Measurements from ENCODE around the gene HS3ST2.
"Not testable (repeated sequence)": the region's sequence is repeated elsewhere in the genome, so short reads cannot be mapped to it uniquely, and the experiment has no call there.

HS3ST2 gene

GRCh38 chr16:22888791-22889190 lies 74.8 kb downstream of the HS3ST2 start:
- H3K36me3 ChIP-seq (ENCODE audit: control insufficient read depth, insufficient read depth, low read length) = no peaks in the 10 kb centered on the region
- no peak overlapping the region for H3K4me3 ChIP-seq (ENCODE audit: low read length)
- H3K9ac ChIP-seq (ENCODE audit: low read length) = no peak overlapping the region
- no peak overlapping the region for H3K27ac ChIP-seq (ENCODE audit: low read depth, low read length)
- no peaks in the 10 kb centered on the region for H3K4me1 ChIP-seq (ENCODE audit: control insufficient read depth, insufficient read depth, low read length)
- no peaks in the 10 kb centered on the region for H3K27me3 ChIP-seq (ENCODE audit: control insufficient read depth, insufficient read depth, low read length)

GRCh38 chr16:22890976-22891375 lies 77.0 kb downstream of the HS3ST2 start:
- Histone ChIP-seq H3K36me3 (ENCODE audit: control insufficient read depth, insufficient read depth, low read length) (no peaks in the 10 kb centered on the region), H3K9ac (ENCODE audit: low read length) (no peak overlapping the region), H3K4me1 (ENCODE audit: control insufficient read depth, insufficient read depth, low read length) (no peaks in the 10 kb centered on the region), H3K27ac (ENCODE audit: low read depth, low read length) (no peak overlapping the region), H3K27me3 (ENCODE audit: control insufficient read depth, insufficient read depth, low read length) (no peaks in the 10 kb centered on the region), H3K4me3 (ENCODE audit: low read length) (no peak overlapping the region)

DNA sequence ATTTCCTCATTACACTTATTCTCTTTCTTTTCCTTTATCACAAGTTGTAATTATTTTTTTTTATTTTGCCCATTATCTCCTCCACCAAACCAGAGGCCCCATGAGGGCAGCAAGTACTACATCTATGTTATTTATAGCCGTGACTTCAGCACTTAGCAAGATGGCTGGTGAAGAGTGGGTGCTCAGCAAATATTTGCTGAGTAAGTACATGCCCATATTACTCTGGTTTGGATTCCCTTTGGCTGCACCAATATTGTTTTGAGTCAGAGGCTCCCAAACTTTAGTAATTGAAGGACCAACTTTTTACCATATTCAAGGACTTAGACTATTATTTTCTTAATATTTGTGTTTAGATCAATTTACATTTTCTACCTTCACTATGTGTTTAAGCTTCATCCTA lies 83.2 kb downstream of the HS3ST2 start:
- no peak overlapping the region for H3K27ac ChIP-seq (ENCODE audit: low read depth, low read length)
- no peak overlapping the region for H3K9ac ChIP-seq (ENCODE audit: low read length)
- no peaks in the 10 kb centered on the region for H3K27me3 ChIP-seq (ENCODE audit: control insufficient read depth, insufficient read depth, low read length)
- no peak overlapping the region for H3K4me3 ChIP-seq (ENCODE audit: low read length)
- H3K4me1 ChIP-seq (ENCODE audit: control insufficient read depth, insufficient read depth, low read length) = no peaks in the 10 kb centered on the region
- H3K36me3 ChIP-seq (ENCODE audit: control insufficient read depth, insufficient read depth, low read length) = no peaks in the 10 kb centered on the region

- Histone ChIP-seq H3K27me3 (ENCODE audit: control insufficient read depth, insufficient read depth, low read length) (no peaks in the 10 kb centered on the region), H3K4me3 (ENCODE audit: low read length) (no peak overlapping the region), H3K27ac (ENCODE audit: low read depth, low read length) (no peak overlapping the region), H3K36me3 (ENCODE audit: control insufficient read depth, insufficient read depth, low read length) (no peaks in the 10 kb centered on the region), H3K4me1 (ENCODE audit: control insufficient read depth, insufficient read depth, low read length) (no peaks in the 10 kb centered on the region), H3K9ac (ENCODE audit: low read length) (no peak overlapping the region)
Measured at GRCh38 chr16:22898131-22898530, 84.2 kb downstream of the HS3ST2 start.

DNA sequence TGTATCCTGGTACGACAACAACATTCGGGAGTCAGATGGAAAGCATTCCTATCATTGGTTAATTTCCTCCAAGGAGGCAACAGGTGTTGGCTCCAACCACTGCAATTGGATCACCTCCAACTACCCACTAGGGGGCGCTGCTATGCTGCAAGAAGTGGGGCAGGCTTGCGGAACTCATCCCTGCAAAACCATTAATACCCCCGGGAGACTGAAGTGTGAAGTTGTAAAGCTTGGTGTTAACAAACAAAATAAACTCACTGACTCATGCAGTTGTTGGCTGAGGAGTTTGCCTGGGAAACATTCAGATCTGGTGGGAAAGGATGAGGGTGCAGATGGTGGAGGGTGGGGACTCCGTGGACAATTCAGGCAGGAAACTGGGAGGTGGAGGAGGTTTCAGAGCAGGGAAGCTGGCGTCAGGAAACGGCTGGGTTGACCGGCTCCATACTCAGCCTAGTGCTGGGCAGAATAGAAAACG lies 84.9 kb downstream of the HS3ST2 start:
- Histone ChIP-seq H3K4me1 (ENCODE audit: control insufficient read depth, insufficient read depth, low read length) (no peaks in the 10 kb centered on the region), H3K27me3 (ENCODE audit: control insufficient read depth, insufficient read depth, low read length) (no peaks in the 10 kb centered on the region), H3K9ac (ENCODE audit: low read length) (no peak overlapping the region)

DNA sequence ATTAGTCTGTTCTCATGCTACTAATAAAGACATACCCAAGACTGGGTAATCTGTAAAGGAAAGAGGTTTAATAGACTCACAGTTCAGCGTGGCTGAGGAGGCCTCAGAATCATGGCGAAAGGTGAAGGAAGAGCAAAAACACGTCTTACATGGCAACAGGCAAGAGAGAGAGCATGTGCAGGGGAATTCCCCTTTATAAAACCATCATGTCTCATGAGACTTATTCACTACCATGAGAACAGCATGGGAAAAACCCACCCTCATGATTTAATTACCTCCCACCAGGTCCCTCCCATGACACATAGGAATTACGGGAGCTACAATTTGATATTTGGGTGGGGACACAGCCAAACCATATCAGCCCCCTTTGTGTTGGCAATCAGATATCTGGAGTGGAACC lies 85.6 kb downstream of the HS3ST2 start:
- H3K9ac ChIP-seq (ENCODE audit: low read length); H3K36me3 ChIP-seq (ENCODE audit: control insufficient read depth, insufficient read depth, low read length); H3K27me3 ChIP-seq (ENCODE audit: control insufficient read depth, insufficient read depth, low read length); H3K4me3 ChIP-seq (ENCODE audit: low read length); H3K27ac ChIP-seq (ENCODE audit: low read depth, low read length); H3K4me1 ChIP-seq (ENCODE audit: control insufficient read depth, insufficient read depth, low read length): not testable (repeated sequence)

More for the DNA sequence above, 84.9 kb downstream of the HS3ST2 start:
- H3K27ac ChIP-seq (ENCODE audit: low read depth, low read length) = no peak overlapping the region
- no peaks in the 10 kb centered on the region for H3K36me3 ChIP-seq (ENCODE audit: control insufficient read depth, insufficient read depth, low read length)
- no peak overlapping the region for H3K4me3 ChIP-seq (ENCODE audit: low read length)

GRCh38 chr16:22900863-22901262 lies 86.9 kb downstream of the HS3ST2 start:
- H3K9ac ChIP-seq (ENCODE audit: low read length) = no peak overlapping the region
- no peaks in the 10 kb centered on the region for H3K36me3 ChIP-seq (ENCODE audit: control insufficient read depth, insufficient read depth, low read length)
- no peak overlapping the region for H3K4me3 ChIP-seq (ENCODE audit: low read length)
- H3K27me3 ChIP-seq (ENCODE audit: control insufficient read depth, insufficient read depth, low read length) = no peaks in the 10 kb centered on the region
- H3K4me1 ChIP-seq (ENCODE audit: control insufficient read depth, insufficient read depth, low read length) = no peaks in the 10 kb centered on the region
- no peak overlapping the region for H3K27ac ChIP-seq (ENCODE audit: low read depth, low read length)

DNA sequence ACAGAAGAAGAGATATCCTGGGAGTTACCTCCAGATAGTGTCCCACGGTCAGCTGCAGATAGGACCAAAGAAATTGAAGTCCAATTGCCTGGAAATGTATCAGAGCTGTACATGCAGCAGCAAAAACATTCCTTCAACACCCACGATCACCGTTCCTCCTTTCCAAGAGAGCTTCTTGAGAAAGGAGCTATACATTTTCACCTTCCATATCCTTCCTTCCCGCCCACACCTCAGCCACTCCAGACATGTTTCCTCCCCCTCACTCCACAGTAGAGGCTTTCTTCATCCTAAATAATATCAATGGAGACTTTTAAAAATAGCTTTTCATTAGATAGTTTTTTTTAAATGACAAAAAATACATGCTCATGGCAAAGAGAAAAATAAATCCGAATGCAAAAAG lies 87.6 kb downstream of the HS3ST2 start:
- H3K4me3 ChIP-seq (ENCODE audit: low read length) = no peak overlapping the region
- H3K4me1 ChIP-seq (ENCODE audit: control insufficient read depth, insufficient read depth, low read length) = no peaks in the 10 kb centered on the region
- no peak overlapping the region for H3K9ac ChIP-seq (ENCODE audit: low read length)
- no peaks in the 10 kb centered on the region for H3K27me3 ChIP-seq (ENCODE audit: control insufficient read depth, insufficient read depth, low read length)
- H3K36me3 ChIP-seq (ENCODE audit: control insufficient read depth, insufficient read depth, low read length) = no peaks in the 10 kb centered on the region
- no peak overlapping the region for H3K27ac ChIP-seq (ENCODE audit: low read depth, low read length)

- Histone ChIP-seq H3K27me3 (ENCODE audit: control insufficient read depth, insufficient read depth, low read length) (no peaks in the 10 kb centered on the region), H3K4me1 (ENCODE audit: control insufficient read depth, insufficient read depth, low read length) (no peaks in the 10 kb centered on the region), H3K4me3 (ENCODE audit: low read length) (no peak overlapping the region), H3K36me3 (ENCODE audit: control insufficient read depth, insufficient read depth, low read length) (no peaks in the 10 kb centered on the region), H3K9ac (ENCODE audit: low read length) (no peak overlapping the region), H3K27ac (ENCODE audit: low read depth, low read length) (no peak overlapping the region)
Measured at GRCh38 chr16:22903716-22904115, 89.8 kb downstream of the HS3ST2 start.

DNA sequence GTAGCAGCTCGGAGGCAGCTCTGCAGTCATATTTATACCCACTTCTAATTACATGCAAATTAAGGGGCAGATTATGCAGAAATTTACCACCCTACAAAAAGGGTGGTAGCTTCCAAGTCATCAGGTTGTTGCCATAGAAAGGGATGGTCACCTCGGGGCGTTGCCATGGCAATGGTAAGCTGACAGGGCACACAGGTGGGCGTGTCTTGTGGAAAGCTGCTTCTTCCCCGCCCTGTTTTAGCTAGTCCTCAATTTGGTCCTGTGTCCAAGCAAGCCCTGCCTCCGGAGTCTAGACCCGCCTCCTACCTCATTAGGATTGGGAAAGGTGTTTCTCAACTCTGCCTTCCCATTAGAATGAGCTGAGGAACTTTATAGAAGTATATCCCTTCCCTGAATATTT lies 98.7 kb downstream of the HS3ST2 start:
- Histone ChIP-seq H3K27ac (ENCODE audit: low read depth, low read length) (no peak overlapping the region), H3K27me3 (ENCODE audit: control insufficient read depth, insufficient read depth, low read length) (no peaks in the 10 kb centered on the region), H3K4me1 (ENCODE audit: control insufficient read depth, insufficient read depth, low read length) (no peaks in the 10 kb centered on the region), H3K9ac (ENCODE audit: low read length) (no peak overlapping the region), H3K4me3 (ENCODE audit: low read length) (no peak overlapping the region), H3K36me3 (ENCODE audit: control insufficient read depth, insufficient read depth, low read length) (no peaks in the 10 kb centered on the region)

DNA sequence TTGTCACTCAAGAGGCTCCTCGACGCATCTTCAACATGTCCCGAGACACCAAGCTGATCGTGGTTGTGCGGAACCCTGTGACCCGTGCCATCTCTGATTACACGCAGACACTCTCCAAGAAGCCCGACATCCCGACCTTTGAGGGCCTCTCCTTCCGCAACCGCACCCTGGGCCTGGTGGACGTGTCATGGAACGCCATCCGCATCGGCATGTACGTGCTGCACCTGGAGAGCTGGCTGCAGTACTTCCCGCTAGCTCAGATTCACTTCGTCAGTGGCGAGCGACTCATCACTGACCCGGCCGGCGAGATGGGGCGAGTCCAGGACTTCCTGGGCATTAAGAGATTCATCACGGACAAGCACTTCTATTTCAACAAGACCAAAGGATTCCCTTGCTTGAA lies 101.0 kb downstream of the HS3ST2 start:
- Histone ChIP-seq H3K36me3 (ENCODE audit: control insufficient read depth, insufficient read depth, low read length) (no peaks in the 10 kb centered on the region), H3K27ac (ENCODE audit: low read depth, low read length) (no peak overlapping the region), H3K9ac (ENCODE audit: low read length) (no peak overlapping the region), H3K27me3 (ENCODE audit: control insufficient read depth, insufficient read depth, low read length) (peaks cover 2% of the 10 kb centered on the region), H3K4me3 (ENCODE audit: low read length) (no peak overlapping the region), H3K4me1 (ENCODE audit: control insufficient read depth, insufficient read depth, low read length) (no peaks in the 10 kb centered on the region)

- H3K27me3 ChIP-seq (ENCODE audit: control insufficient read depth, insufficient read depth, low read length) = peaks cover 2% of the 10 kb centered on the region
- H3K9ac ChIP-seq (ENCODE audit: low read length) = no peak overlapping the region
- H3K36me3 ChIP-seq (ENCODE audit: control insufficient read depth, insufficient read depth, low read length) = no peaks in the 10 kb centered on the region
- no peak overlapping the region for H3K27ac ChIP-seq (ENCODE audit: low read depth, low read length)
- H3K4me1 ChIP-seq (ENCODE audit: control insufficient read depth, insufficient read depth, low read length) = no peaks in the 10 kb centered on the region
- no peak overlapping the region for H3K4me3 ChIP-seq (ENCODE audit: low read length)
Measured at GRCh38 chr16:22923491-22923890, 109.5 kb downstream of the HS3ST2 start.

GRCh38 chr16:22924492-22924891 lies 110.5 kb downstream of the HS3ST2 start:
- peaks cover 1% of the 10 kb centered on the region for H3K27me3 ChIP-seq (ENCODE audit: control insufficient read depth, insufficient read depth, low read length)
- H3K4me1 ChIP-seq (ENCODE audit: control insufficient read depth, insufficient read depth, low read length) = no peaks in the 10 kb centered on the region
- no peak overlapping the region for H3K27ac ChIP-seq (ENCODE audit: low read depth, low read length)
- no peaks in the 10 kb centered on the region for H3K36me3 ChIP-seq (ENCODE audit: control insufficient read depth, insufficient read depth, low read length)
- H3K4me3 ChIP-seq (ENCODE audit: low read length) = no peak overlapping the region
- H3K9ac ChIP-seq (ENCODE audit: low read length) = no peak overlapping the region
